H1 (cell line): Measurements from ENCODE around the gene RB1. TPM values are rescaled to one million over a fixed set of nuclear protein-coding genes. Genes with fewer than 3 reads are reported as not detected.

ENCODE experiments used
- BCL11A ChIP-seq, 2 experiments: IDR thresholded peaks; one replicate each; pipeline ENCODE4 v1.6.1; 2011; ENCODE audit warnings: low read depth in 2 of 2, low read length in 2 of 2, mild to moderate bottlenecking in 2 of 2
- CHD1 ChIP-seq: IDR thresholded peaks from 2 replicates; pipeline ENCODE4 v1.6.1; 2012; ENCODE audit warnings: low read depth, low read length, improper control_type of control experiment
- polyA plus RNA-seq, 7 experiments: library from polyadenylated mRNA; depleted of rRNA in 3 of 7; stranded (reverse) in 5 of 7; unstranded in 2 of 7; fragments of >200 nt in 5 of 7; fragments of 200-250 nt in 2 of 7; gene quantifications; 1 replicate in 5 of 7; 2 replicates in 1 of 7; 4 replicates in 1 of 7; pipeline versions ENCODE4 v1.2.1 to v1.2.3, GENCODE V29; 2011 to 2013; ENCODE audit warnings: missing spikeins in 2 of 7, mixed read lengths in 2 of 7
- total RNA-seq: library from RNA; stranded (reverse); fragmentation: NEBNext Ultra II Directional; extraction: Animal tissue kit (Norgen Biotek cat#: 25700); gene quantifications from 2 replicates; pipeline ENCODE4 v1.2.1, GENCODE V29; 2021
- TF ChIP-seq, protein P1 (sequence below): fragments of 300-600 bp; sonication (generic); IDR thresholded peaks from 2 replicates; pipeline ENCODE4 v1.7.1; 2012; ENCODE audit warnings: low read length, moderate library complexity, mild to moderate bottlenecking, inconsistent platforms; ENCODE audit not compliant: insufficient replicate concordance

The RB1 gene
- total and polyA plus RNA-seq, 2 of the 8 experiments (the other 6 are each of a cell fraction or from before 2014, with no cell fraction given) = 4.1 to 17.5 TPM

DNA sequence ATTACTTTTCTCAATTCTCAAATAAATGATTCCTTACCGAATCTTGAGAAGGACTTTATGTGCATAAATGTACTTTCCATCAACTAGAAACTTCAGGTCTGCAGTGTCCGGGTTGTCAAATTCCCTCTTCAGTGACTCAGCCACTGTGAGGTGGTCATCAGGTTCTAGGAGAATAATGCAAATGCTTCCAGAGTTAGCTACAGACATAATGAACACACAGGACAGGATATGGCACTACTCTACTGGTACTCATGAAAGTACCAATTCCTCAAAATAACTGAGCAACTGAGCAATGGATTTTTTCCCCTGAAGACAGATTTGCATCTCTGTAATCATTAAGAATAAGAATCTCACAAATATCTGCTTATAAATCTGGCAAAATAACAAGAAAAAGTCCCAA, 198.2 kb downstream of the RB1 start (continued):
- TF ChIP-seq, protein P1, sequence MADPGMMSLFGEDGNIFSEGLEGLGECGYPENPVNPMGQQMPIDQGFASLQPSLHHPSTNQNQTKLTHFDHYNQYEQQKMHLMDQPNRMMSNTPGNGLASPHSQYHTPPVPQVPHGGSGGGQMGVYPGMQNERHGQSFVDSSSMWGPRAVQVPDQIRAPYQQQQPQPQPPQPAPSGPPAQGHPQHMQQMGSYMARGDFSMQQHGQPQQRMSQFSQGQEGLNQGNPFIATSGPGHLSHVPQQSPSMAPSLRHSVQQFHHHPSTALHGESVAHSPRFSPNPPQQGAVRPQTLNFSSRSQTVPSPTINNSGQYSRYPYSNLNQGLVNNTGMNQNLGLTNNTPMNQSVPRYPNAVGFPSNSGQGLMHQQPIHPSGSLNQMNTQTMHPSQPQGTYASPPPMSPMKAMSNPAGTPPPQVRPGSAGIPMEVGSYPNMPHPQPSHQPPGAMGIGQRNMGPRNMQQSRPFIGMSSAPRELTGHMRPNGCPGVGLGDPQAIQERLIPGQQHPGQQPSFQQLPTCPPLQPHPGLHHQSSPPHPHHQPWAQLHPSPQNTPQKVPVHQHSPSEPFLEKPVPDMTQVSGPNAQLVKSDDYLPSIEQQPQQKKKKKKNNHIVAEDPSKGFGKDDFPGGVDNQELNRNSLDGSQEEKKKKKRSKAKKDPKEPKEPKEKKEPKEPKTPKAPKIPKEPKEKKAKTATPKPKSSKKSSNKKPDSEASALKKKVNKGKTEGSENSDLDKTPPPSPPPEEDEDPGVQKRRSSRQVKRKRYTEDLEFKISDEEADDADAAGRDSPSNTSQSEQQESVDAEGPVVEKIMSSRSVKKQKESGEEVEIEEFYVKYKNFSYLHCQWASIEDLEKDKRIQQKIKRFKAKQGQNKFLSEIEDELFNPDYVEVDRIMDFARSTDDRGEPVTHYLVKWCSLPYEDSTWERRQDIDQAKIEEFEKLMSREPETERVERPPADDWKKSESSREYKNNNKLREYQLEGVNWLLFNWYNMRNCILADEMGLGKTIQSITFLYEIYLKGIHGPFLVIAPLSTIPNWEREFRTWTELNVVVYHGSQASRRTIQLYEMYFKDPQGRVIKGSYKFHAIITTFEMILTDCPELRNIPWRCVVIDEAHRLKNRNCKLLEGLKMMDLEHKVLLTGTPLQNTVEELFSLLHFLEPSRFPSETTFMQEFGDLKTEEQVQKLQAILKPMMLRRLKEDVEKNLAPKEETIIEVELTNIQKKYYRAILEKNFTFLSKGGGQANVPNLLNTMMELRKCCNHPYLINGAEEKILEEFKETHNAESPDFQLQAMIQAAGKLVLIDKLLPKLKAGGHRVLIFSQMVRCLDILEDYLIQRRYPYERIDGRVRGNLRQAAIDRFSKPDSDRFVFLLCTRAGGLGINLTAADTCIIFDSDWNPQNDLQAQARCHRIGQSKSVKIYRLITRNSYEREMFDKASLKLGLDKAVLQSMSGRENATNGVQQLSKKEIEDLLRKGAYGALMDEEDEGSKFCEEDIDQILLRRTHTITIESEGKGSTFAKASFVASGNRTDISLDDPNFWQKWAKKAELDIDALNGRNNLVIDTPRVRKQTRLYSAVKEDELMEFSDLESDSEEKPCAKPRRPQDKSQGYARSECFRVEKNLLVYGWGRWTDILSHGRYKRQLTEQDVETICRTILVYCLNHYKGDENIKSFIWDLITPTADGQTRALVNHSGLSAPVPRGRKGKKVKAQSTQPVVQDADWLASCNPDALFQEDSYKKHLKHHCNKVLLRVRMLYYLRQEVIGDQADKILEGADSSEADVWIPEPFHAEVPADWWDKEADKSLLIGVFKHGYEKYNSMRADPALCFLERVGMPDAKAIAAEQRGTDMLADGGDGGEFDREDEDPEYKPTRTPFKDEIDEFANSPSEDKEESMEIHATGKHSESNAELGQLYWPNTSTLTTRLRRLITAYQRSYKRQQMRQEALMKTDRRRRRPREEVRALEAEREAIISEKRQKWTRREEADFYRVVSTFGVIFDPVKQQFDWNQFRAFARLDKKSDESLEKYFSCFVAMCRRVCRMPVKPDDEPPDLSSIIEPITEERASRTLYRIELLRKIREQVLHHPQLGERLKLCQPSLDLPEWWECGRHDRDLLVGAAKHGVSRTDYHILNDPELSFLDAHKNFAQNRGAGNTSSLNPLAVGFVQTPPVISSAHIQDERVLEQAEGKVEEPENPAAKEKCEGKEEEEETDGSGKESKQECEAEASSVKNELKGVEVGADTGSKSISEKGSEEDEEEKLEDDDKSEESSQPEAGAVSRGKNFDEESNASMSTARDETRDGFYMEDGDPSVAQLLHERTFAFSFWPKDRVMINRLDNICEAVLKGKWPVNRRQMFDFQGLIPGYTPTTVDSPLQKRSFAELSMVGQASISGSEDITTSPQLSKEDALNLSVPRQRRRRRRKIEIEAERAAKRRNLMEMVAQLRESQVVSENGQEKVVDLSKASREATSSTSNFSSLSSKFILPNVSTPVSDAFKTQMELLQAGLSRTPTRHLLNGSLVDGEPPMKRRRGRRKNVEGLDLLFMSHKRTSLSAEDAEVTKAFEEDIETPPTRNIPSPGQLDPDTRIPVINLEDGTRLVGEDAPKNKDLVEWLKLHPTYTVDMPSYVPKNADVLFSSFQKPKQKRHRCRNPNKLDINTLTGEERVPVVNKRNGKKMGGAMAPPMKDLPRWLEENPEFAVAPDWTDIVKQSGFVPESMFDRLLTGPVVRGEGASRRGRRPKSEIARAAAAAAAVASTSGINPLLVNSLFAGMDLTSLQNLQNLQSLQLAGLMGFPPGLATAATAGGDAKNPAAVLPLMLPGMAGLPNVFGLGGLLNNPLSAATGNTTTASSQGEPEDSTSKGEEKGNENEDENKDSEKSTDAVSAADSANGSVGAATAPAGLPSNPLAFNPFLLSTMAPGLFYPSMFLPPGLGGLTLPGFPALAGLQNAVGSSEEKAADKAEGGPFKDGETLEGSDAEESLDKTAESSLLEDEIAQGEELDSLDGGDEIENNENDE = no peak
- no peak for TF ChIP-seq CHD1
- no peak for TF ChIP-seq BCL11A (IDR thresholded peaks at IDR 0.05; ENCODE audit: low read depth in 2 of 2, low read length in 2 of 2)
